GM13977 (cell line): ENCODE data around the gene ANKRD49.

Source experiments
- DNase-seq: peaks from one replicate; pipeline ENCODE4 v3.0.0; 2012; ENCODE audit warnings: low spot score
- in situ Hi-C: fragments of 300-500 bp; cut with MboI; formaldehyde crosslinking; loops from one replicate; pipeline ENCODE4 v1.12.0; 2022; ENCODE audit warnings: low sequenced_read_pairs, low pct_unique_long_range_greater_than_20kb, mixed read lengths, inconsistent platforms; ENCODE audit not compliant: unreplicated experiment
- TF ChIP-seq, protein P1 (sequence below): IDR thresholded peaks from 2 replicates; pipeline ENCODE4 v1.5.1; 2012; ENCODE audit warnings: mild to moderate bottlenecking, control low read depth; ENCODE audit not compliant: insufficient read depth; ENCODE audit errors: extremely low read depth, missing control alignments

ANKRD49 gene

DNA sequence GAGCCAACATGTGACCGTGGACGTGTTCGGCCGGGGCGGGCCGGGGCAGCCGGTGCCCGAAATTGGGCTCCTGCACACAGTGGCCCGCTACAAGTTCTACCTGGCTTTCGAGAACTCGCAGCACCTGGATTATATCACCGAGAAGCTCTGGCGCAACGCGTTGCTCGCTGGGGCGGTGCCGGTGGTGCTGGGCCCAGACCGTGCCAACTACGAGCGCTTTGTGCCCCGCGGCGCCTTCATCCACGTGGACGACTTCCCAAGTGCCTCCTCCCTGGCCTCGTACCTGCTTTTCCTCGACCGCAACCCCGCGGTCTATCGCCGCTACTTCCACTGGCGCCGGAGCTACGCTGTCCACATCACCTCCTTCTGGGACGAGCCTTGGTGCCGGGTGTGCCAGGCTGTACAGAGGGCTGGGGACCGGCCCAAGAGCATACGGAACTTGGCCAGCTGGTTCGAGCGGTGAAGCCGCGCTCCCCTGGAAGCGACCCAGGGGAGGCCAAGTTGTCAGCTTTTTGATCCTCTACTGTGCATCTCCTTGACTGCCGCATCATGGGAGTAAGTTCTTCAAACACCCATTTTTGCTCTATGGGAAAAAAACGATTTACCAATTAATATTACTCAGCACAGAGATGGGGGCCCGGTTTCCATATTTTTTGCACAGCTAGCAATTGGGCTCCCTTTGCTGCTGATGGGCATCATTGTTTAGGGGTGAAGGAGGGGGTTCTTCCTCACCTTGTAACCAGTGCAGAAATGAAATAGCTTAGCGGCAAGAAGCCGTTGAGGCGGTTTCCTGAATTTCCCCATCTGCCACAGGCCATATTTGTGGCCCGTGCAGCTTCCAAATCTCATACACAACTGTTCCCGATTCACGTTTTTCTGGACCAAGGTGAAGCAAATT is 51.7 kb downstream of the ANKRD49 start:
- TF ChIP-seq, protein P1, sequence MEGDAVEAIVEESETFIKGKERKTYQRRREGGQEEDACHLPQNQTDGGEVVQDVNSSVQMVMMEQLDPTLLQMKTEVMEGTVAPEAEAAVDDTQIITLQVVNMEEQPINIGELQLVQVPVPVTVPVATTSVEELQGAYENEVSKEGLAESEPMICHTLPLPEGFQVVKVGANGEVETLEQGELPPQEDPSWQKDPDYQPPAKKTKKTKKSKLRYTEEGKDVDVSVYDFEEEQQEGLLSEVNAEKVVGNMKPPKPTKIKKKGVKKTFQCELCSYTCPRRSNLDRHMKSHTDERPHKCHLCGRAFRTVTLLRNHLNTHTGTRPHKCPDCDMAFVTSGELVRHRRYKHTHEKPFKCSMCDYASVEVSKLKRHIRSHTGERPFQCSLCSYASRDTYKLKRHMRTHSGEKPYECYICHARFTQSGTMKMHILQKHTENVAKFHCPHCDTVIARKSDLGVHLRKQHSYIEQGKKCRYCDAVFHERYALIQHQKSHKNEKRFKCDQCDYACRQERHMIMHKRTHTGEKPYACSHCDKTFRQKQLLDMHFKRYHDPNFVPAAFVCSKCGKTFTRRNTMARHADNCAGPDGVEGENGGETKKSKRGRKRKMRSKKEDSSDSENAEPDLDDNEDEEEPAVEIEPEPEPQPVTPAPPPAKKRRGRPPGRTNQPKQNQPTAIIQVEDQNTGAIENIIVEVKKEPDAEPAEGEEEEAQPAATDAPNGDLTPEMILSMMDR = no peak
- in situ Hi-C loops = no loop called here
- DNase-seq = no peak

DNA sequence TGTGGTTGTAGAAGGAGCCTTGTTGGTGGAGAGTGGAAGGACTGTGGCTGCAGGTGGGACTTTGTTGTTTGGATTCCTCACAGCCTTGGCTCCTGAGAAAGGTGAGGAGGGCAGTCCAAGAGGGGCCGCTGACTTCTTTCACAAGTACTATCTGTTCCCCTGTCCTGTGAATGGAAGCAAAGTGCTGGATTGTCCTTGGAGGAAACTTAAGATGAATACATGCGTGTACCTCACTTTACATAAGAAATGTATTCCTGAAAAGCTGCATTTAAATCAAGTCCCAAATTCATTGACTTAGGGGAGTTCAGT is 52.3 kb downstream of the ANKRD49 start:
- in situ Hi-C loops = no loop called here
- TF ChIP-seq, protein P1 = no peak
- DNase-seq = no peak

- no peak for DNase-seq
- TF ChIP-seq, protein P1 = no peak
- in situ Hi-C loops = no loop called here
These were observed 53.1 kb downstream of the ANKRD49 start for GRCh38 chr11:94546886-94547285.

- in situ Hi-C loops = no loop called here
- no peak for DNase-seq
- TF ChIP-seq, protein P1 = no peak
These were observed 55.4 kb downstream of the ANKRD49 start for GRCh38 chr11:94549146-94549545.
